Activated naive CD8-positive, alpha-beta T cell treated with anti-CD3 and anti-CD28 coated beads, Interleukin-2, amount 50 U/mL, for 24 hours (primary cell): ENCODE measurements around the gene MYL2.

Source experiments
- ATAC-seq: fragments of 150-1000 bp; cut with Tn5 transposase; one replicate; pipeline ENCODE4 v1.10.0; 2021
- DNase-seq: peaks from one replicate; pipeline ENCODE4 v3.0.0; 2021
- H3K27ac Mint-ChIP-seq: one replicate; pipeline ENCODE4 v1.8.0; 2021; ENCODE audit warnings: mild to moderate bottlenecking, mixed read lengths
- H3K27me3 Mint-ChIP-seq: one replicate; pipeline ENCODE4 v1.8.0; 2021; ENCODE audit warnings: mixed read lengths
- H3K36me3 Mint-ChIP-seq: one replicate; pipeline ENCODE4 v1.8.0; 2021; ENCODE audit warnings: low read depth, mixed read lengths
- H3K4me1 Mint-ChIP-seq: one replicate; pipeline ENCODE4 v1.8.0; 2021; ENCODE audit warnings: mixed read lengths
- H3K4me3 Mint-ChIP-seq: one replicate; pipeline ENCODE4 v1.8.0; 2021; ENCODE audit warnings: mild to moderate bottlenecking, moderate library complexity, mixed read lengths
- H3K9me3 Mint-ChIP-seq: one replicate; pipeline ENCODE4 v1.8.0; 2021; ENCODE audit warnings: mixed read lengths

Gene MYL2

DNA sequence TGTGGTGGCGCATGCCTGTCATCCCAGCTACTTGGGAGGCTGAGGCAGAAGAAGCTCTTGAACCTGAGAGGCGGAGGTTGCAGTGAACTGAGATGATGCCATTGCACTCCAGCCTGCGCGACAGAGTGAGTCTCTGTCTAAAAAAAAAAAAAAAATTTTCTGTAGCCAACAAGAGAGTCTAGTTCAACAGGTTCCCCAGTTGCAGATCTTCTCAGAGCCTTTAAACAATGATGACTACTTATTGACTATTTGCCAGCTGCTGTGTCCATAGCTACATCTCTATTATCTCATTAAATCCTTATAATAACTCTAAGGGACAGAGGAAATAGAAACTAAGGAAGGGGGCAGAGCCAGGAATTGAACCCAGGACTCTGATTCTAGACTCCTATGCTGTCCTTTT lies 15.2 kb upstream of the MYL2 start:
- DNase-seq: no peak
- no peak for ATAC-seq
- no peaks in the 10 kb centered on the region for H3K9me3 Mint-ChIP-seq
- peaks cover 5% of the 10 kb centered on the region for H3K4me1 Mint-ChIP-seq
- no peak overlapping the region for H3K4me3 Mint-ChIP-seq
- peaks cover 12% of the 10 kb centered on the region for H3K27me3 Mint-ChIP-seq
- H3K36me3 Mint-ChIP-seq: no peaks in the 10 kb centered on the region
- no peak overlapping the region for H3K27ac Mint-ChIP-seq

DNA sequence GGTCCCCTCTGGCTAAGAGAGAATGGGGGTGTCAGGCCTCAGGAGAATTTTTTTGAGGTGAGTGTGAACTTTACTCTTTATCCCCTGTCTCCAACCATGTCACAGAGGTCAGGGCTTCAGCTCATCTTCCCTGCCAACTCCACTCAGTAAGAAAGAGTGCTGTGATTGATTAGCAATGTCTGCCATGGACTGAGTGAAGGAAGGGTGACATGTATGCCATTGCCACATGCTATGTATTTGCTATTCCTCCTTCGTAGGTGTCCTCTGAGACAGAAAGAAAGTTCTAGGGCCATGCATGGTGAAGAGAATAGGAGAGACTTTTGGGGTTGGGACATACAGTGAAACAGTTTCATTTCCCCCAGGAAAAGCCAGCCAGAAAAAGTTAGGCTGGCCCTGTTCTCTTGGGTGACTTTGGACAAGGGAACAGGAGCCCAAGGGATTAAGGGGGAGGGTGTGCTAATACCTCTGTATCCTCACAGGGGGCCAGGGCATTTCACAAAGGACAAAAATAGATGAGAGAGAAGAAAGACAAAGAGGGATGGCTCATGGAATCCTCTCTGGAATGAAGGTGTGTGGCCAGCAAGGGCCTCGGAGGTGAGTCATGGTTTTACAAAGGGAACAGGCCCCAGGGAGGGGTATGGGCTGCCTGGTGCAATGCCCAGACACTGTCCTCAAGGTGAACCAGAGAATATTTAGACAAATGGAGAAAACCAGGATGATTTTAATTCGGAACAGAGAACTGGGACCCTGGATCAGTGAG lies 13.9 kb upstream of the MYL2 start:
- H3K4me1 Mint-ChIP-seq: peaks cover 5% of the 10 kb centered on the region
- H3K9me3 Mint-ChIP-seq: no peaks in the 10 kb centered on the region
- no peaks in the 10 kb centered on the region for H3K36me3 Mint-ChIP-seq
- ATAC-seq: no peak
- no peak for DNase-seq
- H3K4me3 Mint-ChIP-seq: no peak overlapping the region
- peaks cover 12% of the 10 kb centered on the region for H3K27me3 Mint-ChIP-seq
- H3K27ac Mint-ChIP-seq: no peak overlapping the region

DNA sequence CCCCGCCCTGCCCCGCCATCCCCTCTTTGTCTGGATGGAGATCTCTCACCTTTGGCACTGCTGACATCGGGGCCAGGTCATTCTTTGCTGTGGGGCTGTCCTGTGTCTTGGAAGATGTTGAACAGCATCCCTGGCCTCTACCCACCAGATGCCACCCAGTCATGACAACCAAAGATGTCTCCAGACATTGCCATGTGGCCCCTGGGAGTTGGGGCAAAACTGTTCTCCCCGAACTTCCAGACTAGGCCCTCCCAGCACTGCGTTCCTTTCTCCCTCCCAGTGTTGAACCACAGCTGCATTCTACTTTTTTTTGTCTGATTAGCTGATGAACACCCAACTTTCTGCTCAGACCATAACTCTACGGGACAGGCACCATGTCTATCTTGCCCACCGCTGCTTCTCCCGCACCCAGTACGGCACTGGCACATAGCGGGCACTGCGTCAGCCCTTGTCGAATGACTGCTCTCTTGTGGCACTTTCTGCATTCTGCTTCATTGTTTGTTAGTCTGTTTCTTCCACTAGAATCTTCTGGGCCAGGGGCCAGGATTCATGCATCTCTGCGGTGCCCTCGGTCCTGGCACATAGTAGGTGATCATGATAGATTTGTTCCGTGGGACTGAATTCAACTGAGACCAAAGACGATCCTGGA lies 13.1 kb upstream of the MYL2 start:
- Mint-ChIP-seq H3K4me1 (peaks cover 5% of the 10 kb centered on the region), H3K27me3 (peaks cover 12% of the 10 kb centered on the region), H3K36me3 (no peaks in the 10 kb centered on the region), H3K27ac (no peak overlapping the region), H3K9me3 (no peaks in the 10 kb centered on the region), H3K4me3 (no peak overlapping the region)
- ATAC-seq: no peak
- DNase-seq: no peak

DNA sequence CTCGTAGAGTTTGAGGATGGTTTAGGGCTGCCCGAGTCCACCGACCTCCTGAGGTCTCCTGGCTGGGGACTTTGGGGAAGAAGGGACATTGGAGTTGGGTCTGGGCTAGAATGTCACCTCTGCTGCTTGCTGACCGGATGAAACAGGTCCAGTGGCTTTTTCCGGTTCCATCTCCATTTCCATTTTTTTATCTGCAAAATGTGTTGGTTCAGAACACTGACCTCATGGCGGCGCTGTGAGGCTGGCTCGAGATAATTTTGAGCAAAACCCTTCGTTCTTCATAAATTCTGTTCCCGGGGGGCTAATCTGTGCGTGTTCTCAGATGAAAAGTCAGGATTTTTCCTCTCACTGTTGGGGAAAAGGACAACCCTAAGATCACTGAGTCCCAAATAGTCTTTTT lies 11.7 kb upstream of the MYL2 start:
- Mint-ChIP-seq H3K27me3 (peaks cover 8% of the 10 kb centered on the region), H3K36me3 (no peaks in the 10 kb centered on the region), H3K4me3 (no peak overlapping the region), H3K4me1 (peaks cover 1% of the 10 kb centered on the region), H3K9me3 (no peaks in the 10 kb centered on the region), H3K27ac (no peak overlapping the region)
- DNase-seq: no peak
- ATAC-seq: no peak

DNA sequence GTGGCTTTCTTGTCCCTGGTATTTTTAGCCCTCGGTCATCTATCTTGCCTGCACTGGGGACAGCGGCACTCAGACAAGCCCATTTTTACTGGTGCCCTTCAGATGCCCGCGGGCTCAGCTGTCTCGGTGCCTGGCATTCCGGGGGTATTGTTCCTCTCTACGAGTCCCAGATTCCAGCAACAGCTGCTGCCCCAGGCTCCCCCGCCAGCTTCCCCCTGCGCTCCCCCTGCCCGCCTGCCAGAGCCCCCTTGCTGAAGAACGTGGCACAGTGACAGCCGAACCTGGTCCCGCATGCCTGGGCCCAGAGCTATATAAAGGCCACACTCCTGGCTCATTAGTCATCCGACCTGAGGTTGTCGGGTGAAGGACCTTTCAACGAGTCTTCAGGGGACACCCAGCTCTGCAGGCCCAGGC lies 10.9 kb upstream of the MYL2 start:
- Mint-ChIP-seq H3K27me3 (peaks cover 4% of the 10 kb centered on the region), H3K4me1 (no peaks in the 10 kb centered on the region), H3K27ac (no peak overlapping the region), H3K9me3 (no peaks in the 10 kb centered on the region), H3K36me3 (no peaks in the 10 kb centered on the region), H3K4me3 (no peak overlapping the region)
- no peak for ATAC-seq
- no peak for DNase-seq

DNA sequence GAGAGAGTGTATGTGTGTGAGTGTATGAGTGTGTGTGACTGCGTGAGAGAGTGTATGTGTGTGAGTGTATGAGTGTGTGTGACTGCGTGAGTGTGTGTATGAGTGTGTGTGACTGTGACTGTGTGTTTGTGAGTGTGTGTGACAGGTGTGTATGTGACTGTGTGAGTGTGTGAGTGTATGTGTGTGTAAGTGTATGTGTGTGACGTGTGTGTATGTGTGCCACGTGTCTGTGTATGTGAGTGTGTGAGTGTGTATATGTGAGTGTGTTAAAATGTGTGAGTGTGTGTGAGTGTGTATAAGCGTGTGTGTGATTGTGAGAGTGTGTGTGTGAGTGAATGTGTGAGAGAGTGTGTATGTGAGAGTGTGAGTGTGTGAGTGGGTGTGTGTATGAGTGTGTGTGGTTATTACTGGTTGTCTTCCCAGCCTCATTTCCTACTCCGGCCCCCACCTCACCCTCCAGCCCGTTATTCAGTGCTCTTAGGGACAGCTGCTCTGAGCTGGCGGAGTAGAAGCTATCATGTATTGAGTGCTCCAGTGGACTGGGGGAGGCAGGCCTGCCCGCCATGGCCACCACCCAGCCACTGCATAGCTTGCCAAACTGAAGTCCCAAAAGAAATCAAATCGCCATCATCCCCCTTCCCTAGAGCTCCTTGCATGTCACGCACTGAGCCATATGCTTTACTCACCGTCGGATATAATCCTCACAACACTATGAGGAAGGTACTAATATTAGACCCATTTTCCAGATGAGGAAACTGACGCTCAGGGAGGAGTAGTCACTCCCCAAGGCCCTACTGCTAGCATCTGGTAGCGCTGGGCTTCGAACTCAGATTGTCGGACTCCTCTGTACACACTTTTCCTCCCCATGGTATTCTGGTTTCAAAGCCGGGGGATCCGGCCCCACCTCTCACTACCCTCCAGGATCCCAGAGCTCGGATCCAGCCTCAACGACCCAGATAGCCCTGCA lies 10.3 kb upstream of the MYL2 start:
- Mint-ChIP-seq H3K4me3 (no peak overlapping the region), H3K27ac (no peak overlapping the region), H3K36me3 (no peaks in the 10 kb centered on the region), H3K4me1 (no peaks in the 10 kb centered on the region), H3K27me3 (peaks cover 5% of the 10 kb centered on the region), H3K9me3 (no peaks in the 10 kb centered on the region)
- no peak for ATAC-seq
- DNase-seq: no peak

DNA sequence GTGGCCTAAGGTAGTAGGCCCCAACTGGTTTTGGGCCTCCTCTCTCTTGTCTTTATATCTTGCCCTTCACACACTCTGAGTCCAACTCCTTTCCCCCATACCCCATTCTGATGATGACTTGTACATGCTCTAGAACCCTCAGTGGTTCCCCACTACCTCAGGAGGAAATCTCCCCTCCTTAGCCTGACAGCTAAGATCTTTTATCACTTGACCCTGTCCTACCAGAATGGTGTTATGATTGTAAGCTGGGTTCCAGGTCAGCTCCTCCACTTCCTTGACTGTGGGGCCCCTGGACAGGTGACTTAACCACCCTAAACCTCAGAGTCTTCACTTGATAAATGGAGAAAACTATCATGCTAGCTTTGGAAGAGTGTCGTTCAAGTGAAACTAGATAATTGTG lies 9.4 kb upstream of the MYL2 start:
- H3K4me3 Mint-ChIP-seq: no peak overlapping the region

DNA sequence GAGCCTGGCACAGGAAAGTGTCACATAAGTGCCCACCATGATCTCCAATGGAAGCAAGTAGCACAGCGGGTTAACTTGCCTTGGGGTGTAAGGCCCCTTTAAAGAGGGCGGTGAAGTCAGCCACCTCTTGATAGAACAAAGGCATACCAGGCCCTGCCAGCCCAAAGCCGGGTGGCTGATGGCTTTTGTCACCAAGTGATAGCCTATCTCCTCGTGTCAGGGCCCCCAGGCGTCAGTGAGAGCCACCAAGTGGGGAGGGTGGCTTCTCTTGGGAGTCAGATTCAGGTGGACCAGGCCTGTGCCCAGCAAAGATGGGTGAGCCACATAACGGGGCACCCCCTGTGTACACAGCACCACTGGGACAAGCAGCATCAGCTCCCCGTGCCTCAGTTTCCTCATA lies 8.3 kb upstream of the MYL2 start:
- Mint-ChIP-seq H3K9me3 (no peaks in the 10 kb centered on the region), H3K4me3 (no peak overlapping the region), H3K36me3 (no peaks in the 10 kb centered on the region), H3K4me1 (no peaks in the 10 kb centered on the region), H3K27ac (no peak overlapping the region), H3K27me3 (peaks cover 6% of the 10 kb centered on the region)
- no peak for DNase-seq
- no peak for ATAC-seq

More for the DNA sequence above, 9.4 kb upstream of the MYL2 start:
- ATAC-seq (no peak), DNase-seq (no peak)
- Mint-ChIP-seq H3K4me1 (no peaks in the 10 kb centered on the region), H3K36me3 (no peaks in the 10 kb centered on the region), H3K9me3 (no peaks in the 10 kb centered on the region), H3K27me3 (peaks cover 6% of the 10 kb centered on the region), H3K27ac (no peak overlapping the region)

DNA sequence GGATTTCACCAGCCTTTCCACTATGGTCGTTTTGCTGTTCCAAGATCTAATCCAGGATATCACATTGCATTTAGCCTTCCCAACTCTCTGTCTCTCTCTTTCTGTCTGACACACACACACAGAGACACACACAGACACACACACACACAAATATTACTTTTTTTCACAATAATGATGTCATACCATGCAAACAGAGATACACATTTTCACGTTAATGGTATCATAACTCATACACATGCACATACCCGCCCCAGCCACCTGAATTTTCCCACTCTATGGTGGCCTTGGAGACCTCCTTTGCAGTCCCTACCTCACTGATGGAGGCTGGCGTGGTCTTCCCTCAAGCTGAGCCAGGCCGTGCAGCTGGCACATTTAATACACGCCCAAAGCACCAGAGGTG lies 7.2 kb upstream of the MYL2 start:
- H3K4me3 Mint-ChIP-seq: no peak overlapping the region
- H3K27me3 Mint-ChIP-seq: peaks cover 4% of the 10 kb centered on the region
- no peaks in the 10 kb centered on the region for H3K36me3 Mint-ChIP-seq
- DNase-seq: no peak
- no peak overlapping the region for H3K27ac Mint-ChIP-seq
- ATAC-seq: no peak
- no peaks in the 10 kb centered on the region for H3K9me3 Mint-ChIP-seq
- no peaks in the 10 kb centered on the region for H3K4me1 Mint-ChIP-seq

DNA sequence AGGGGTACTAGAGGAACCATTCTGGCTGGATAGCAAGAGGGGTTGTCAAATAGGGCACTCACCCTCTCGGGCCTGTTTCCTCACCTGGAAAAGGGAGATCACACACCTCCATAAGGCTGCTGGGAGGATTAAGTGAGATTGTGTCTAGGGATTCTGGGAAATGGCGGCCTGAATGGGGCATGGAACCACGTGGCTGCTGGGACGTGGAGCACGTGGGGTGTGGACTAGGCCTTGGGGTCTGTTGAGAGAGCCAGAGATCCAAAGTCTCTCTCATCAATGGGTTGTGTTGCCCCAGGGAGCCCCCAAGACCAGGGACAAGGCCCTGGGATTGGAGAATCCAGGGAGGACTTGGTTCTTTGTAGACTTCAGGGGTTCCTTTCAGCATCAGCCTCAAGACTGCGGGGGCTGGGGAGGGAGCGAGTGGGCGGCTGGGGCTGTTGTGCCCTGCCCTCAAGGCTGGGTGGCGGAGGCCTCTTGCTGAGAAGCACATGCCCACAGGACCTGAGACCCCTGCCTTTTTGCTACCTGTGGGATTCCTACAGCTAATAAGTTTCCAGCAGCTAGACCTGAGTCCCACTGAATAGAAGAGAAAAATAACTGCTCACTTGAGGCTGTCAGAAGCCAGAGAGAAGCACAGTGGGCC lies 3.4 kb upstream of the MYL2 start:
- H3K9me3 Mint-ChIP-seq: no peaks in the 10 kb centered on the region
- H3K27ac Mint-ChIP-seq: no peak overlapping the region
- ATAC-seq (no peak), DNase-seq (no peak)
- peaks cover 9% of the 10 kb centered on the region for H3K27me3 Mint-ChIP-seq
- no peak overlapping the region for H3K4me3 Mint-ChIP-seq
- H3K4me1 Mint-ChIP-seq: no peaks in the 10 kb centered on the region
- H3K36me3 Mint-ChIP-seq: no peaks in the 10 kb centered on the region

DNA sequence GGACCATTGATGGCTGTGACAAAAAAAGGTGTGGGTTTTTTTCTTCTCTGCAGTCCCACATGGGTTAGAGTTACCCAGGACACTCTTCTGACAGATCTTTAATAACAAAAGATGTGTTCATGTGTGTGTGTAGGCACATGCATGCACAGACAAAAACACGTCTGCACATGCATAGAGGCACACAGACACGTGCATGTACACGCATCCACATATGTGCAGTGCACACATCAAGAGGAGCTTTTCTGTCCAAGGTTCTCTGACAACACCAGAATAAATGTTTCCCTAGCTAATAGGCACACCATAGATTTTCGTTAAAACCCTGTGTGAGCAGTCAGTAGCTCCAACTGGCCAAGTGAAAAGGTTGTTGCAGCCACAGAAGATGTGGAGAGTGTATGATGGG lies 2.8 kb upstream of the MYL2 start:
- DNase-seq (no peak), ATAC-seq (no peak)
- no peaks in the 10 kb centered on the region for H3K9me3 Mint-ChIP-seq
- H3K4me3 Mint-ChIP-seq: no peak overlapping the region
- H3K36me3 Mint-ChIP-seq: no peaks in the 10 kb centered on the region
- no peak overlapping the region for H3K27ac Mint-ChIP-seq
- no peaks in the 10 kb centered on the region for H3K4me1 Mint-ChIP-seq
- H3K27me3 Mint-ChIP-seq: peaks cover 9% of the 10 kb centered on the region

DNA sequence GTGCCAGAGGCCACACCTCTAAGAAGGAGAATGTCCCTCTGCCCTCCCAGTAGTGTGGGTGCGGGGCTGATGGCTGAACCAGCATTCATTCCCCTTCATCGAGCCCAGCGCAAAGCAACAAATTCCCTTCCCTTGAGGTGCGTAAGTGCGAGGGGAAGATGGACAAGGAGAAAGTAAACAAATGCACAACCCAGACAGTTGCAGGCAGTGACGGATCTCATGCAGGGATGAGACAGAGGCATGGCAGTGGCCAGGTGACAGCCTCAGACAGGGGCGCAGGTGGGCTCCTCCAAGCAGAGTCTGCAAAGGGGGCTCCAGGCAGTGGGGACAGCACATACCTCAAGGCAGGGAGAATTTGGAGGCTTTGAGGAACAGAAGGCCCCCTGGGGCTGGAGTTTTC lies 2.3 kb upstream of the MYL2 start:
- no peak overlapping the region for H3K27ac Mint-ChIP-seq
- no peaks in the 10 kb centered on the region for H3K36me3 Mint-ChIP-seq
- H3K4me3 Mint-ChIP-seq: no peak overlapping the region
- H3K4me1 Mint-ChIP-seq: no peaks in the 10 kb centered on the region
- peaks cover 9% of the 10 kb centered on the region for H3K27me3 Mint-ChIP-seq
- no peak for ATAC-seq
- DNase-seq: no peak
- no peaks in the 10 kb centered on the region for H3K9me3 Mint-ChIP-seq

DNA sequence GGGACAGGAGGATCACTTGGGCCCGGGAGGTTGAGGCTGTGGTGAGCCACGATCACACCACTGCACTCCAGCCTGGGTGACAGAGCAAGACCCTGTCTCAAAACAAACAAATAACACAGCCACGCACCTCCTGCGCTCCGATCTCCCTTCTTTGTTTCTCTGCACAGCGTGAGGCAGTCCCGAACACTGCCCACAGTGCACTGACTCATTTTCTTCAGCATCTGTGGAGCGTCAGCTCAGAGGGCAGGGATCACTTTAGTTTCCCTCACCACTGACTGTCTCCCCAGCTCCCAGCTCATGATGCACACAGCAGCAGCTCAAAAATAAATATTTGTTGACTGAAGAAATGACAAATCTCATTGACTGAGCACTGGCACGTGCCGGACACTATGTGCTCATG lies 883 bp upstream of the MYL2 start:
- no peak for DNase-seq
- H3K36me3 Mint-ChIP-seq: no peaks in the 10 kb centered on the region
- ATAC-seq: no peak
- H3K9me3 Mint-ChIP-seq: no peaks in the 10 kb centered on the region
- no peak overlapping the region for H3K27ac Mint-ChIP-seq
- H3K4me3 Mint-ChIP-seq: no peak overlapping the region
- no peaks in the 10 kb centered on the region for H3K4me1 Mint-ChIP-seq
- peaks cover 9% of the 10 kb centered on the region for H3K27me3 Mint-ChIP-seq

DNA sequence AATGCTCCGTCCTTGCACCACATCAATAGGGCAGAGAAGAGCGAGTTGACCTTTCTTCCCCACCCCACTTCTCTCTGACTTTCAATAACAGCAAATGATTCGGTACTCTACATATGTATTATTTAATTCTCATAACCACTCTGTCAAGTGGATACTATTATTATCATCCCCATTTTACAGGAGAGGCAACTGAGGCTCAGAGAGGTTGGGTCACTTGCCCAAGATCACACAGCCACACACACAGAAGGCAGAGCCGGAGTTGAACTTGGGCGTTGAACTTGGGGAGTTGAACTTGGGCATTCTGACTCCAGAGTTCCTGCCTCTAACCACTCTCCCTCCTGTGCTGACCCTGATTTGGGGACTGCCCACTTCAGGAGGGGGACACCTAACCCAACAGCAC lies 659 bp downstream of the MYL2 start:
- Mint-ChIP-seq H3K36me3 (no peaks in the 10 kb centered on the region), H3K4me1 (no peaks in the 10 kb centered on the region), H3K27me3 (peaks cover 5% of the 10 kb centered on the region), H3K27ac (no peak overlapping the region), H3K9me3 (no peaks in the 10 kb centered on the region), H3K4me3 (no peak overlapping the region)
- DNase-seq (no peak), ATAC-seq (no peak)
